GM19025 (cell line): ENCODE measurements around the gene ATXN2L.
"Not testable (repeated sequence)": the region's sequence is repeated elsewhere in the genome, so short reads cannot be mapped to it uniquely, and the experiment has no call there.

Experiments used
- ATAC-seq: cut with Tn5 transposase; IDR thresholded peaks from one replicate; pipeline ENCODE4 v1.9.1; 2021; ENCODE audit warnings: mild to moderate bottlenecking, low read depth, moderate library complexity; ENCODE audit not compliant: unreplicated experiment

The ATXN2L gene

DNA sequence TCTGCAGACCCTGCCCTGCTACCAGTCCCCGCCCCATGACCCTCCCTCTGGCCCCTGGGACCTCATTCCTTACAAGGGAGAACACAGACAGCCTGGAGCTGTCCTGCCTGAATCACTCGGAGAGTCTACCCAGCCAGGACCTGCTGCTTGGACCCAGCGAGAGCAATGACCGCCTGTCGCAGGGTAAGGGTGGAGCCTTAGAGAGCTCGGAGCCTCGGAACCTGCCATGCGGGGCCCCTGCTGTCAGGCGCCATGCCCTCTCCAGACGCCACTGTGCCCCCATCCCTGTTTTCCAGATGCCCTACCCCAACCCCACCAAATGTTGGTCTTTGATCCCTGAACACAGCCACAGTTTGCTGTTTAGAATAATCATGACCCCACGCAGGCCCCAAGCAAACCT is 46.4 kb downstream of the ATXN2L start:
- ATAC-seq = no peak

DNA sequence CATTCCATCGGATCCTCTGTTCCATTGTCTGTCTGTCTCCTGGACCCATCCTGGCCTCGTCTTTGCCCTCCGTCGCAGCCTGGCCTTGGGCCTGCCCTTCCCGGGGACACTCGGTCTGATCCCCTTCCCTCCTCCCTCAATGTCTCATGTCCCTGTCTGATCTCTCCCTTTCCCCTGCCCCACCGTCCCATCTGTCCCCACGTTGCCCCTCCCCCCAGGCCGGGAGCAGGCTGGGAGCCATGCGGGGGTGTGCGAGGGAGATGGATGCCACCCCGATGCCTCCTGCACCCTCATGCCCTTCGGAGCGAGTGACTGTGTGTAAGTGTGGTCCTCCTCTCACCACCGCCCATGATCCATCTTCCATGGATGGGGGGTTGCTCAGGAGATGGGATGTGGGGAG is 50.2 kb downstream of the ATXN2L start:
- no peak for ATAC-seq

DNA sequence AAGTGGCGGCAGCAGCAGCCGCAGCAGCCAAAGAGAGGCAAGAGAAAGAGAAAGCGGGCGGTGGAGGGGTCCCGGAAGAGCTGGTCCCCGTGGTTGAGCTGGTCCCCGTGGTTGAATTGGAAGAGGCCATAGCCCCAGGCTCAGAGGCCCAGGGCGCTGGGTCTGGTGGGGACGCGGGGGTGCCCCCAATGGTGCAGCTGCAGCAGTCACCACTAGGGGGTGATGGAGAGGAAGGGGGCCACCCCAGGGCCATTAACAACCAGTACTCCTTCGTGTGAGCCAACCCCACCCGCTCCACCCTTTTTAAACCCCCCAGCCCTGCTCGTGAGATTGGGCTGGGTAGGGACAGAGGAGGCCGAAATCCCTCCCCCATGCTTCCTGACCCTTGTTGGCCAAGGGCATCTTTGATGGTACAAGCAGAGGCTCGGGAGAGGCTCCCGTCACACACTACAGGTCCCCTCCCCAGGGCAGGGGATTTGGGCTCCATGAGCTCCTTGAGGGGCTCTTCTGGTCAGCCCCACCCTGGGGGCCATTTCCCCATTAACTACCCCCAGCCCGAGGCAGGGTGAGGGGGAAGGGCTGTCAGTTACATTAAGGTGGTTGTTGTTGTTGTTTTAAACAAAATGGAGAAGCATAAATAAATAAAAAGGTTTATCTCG is 50.9 kb downstream of the ATXN2L start:
- ATAC-seq = no peak

DNA sequence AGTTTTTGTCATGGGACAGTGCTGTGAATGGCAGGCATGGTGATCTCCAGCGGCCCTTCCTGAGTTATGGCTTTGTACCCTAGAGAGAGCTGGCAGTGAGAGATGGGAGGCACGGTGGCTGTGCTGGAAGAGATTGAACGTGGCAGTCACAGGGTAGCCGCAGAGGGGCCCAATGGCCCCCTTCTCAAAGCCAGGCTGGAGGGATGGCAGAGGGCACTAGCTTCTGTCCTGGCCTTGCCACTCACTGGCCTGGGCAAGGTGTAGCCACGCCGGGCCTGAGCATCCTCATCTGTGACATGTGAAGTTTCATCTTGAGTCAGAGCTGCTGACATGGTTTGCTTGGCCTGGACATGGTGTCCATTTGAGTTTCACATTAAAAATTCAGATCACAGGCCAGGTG is 51.6 kb downstream of the ATXN2L start:
- ATAC-seq = no peak

DNA sequence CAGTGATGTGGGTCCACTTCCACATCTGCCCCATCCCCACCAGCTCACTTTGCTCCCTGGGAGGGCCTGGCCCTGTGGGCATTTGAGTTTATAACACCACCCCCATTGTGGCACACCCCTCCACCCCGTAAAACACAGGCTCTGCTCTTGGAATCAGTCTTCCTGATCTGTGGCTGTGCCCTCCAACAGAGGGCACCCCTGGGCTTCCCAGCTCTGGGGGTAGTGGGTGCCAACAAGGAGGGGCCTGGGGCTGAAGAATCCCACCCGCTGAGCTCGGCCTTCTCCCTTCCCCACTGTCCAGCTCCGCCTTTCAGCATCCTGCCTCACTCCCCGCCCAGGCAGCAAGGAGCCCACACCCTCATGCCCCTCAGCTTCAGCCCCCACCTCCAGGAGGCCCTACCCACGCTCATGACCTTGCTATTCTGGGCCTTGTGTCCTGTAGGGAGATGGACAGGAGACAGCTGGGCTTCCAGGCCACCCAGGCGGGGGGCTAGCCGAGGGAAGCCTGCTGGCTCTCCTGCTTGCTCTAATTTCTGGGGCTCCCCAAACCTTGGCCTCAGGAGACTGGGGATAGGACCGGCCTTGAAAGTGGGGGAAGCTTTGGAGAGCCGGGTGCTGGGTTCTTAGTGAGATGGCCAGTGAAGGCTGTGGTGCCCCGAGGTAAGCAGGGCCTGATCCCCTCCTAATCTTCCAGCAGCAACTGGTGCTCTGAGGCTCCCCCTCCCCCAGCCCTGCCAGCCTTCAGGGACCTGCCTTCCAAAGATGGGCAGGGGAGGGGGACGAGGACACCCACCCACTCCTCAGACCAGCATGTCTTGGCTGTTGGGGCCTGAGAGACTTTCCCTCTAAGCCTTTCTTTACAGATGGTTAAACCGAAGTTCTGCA is 52.6 kb downstream of the ATXN2L start:
- no peak for ATAC-seq

DNA sequence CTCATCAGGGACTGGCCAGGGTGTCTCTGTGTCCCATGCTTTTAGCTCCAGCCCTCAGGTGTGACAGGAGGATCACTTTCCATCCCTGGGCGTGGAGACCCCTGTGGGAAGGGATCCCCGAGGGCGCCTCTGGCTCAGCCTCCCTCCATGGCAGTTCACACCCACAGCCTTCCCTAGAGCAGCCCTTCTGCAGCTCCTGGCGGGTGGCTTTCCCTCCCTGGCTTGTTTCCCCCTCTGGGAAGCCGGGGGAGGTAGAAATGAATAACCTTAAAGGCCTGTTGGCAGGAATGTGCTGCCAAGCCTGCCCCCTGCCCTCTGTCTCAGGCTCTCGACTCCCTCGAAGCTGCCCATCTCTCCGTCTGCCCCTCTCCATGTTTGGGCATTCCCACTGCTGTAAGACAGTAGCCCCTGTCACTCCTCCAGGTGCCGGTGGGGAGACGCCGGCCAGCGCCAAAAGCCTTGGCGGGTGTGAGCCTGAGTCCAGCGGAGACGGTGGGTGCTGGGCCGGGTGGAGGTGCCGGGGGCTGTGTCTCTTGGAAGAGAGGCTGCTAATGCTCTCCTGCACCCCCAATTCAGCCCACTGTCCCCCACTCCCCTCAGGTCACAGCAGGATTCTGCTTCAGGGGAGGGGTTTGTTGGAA is 53.3 kb downstream of the ATXN2L start:
- no peak for ATAC-seq

DNA sequence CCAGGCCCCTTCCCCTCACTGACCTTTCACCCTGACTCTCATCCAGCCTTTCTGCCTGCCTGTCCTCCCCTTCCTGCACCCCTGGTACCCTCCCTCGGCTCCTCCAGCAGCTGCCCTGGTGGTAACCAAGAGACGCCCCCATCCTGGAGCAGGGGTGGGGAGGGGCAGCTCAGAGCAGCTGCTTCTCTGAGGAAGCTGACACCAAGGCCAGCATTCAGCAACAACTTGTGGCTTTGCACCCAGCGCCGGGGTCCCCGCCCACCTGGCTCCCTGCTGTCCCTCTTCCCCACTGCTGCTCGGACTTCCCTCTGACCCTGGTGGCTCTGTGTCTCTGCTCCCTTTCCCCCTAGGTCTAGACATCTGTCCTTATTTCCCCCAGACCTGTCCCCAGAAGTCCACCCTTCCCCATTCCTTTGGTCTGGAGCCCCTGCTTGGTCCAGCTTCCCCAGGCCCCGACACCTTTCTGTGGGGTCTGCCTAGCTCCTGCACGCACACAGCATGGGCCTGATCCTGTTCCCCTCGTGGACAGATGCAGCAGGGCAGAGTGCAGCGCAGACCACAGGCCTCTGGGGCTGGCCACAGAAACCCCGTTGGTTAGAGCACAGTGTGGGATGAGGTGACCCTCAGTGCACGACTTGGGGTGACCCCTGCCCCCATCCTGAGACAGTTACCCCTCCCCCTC is 54.3 kb downstream of the ATXN2L start:
- ATAC-seq = no peak

DNA sequence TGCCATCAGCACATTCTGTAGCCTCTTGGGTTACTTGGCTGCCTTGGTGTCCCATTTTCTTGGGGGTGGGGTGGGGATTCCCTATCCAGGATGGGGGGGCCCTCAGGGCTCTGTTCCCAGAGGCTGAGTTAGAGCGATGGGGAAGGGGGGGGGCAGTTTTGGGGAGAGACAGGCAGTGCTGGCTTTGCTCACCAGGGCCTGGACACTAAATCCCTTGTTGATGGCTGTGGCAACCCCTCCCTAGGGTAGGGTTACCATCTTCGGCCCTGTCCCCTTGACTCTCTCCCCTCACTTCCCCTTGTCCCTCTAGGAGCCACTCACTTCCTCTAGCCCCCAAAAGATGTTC is 54.8 kb downstream of the ATXN2L start:
- no peak for ATAC-seq

DNA sequence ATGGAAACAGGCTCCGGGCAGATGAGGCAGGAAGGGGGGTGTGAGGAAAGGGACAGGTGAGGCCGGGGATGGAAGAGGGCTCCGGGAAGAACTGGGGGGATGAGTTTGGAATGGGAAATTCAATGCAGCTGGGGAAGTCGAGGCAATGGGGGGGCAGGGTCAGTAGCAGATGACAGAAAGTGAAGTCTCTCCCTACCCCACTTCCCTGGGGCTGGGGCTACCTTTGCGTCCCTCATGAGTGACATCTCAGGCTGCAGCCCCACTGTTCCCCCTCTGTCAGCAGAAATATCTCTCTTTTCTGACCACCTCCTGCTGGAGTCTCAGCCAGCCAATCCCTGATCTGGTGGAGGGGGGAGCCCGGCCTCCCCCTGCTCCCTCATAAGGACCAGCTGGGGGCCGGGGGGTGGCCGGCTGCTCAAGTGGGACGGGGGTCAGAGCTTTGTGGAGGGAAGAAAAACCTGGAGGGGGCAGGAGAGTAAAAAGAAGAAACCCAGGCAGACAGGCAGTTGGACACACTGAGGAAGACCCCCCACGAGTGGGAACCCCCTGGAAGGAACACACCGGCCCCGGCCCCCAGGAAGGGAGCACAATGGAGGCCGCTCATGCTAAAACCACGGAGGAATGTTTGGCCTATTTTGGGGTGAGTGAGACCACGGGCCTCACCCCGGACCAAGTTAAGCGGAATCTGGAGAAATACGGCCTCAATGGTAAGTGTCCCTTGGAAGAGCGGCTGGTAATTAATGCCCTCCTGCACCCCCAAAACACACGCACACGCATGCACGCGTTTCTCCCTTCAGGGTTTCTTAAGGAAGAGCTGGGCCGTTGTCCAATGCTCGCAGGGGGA is 55.5 kb downstream of the ATXN2L start, which contains the start of gene ATP2A1:
TSS of gene ATP2A1 (plus strand) at position 406 of the 844 bp plus-strand sequence. CDS start at position 590, 184 bp downstream.
- no peak for ATAC-seq

DNA sequence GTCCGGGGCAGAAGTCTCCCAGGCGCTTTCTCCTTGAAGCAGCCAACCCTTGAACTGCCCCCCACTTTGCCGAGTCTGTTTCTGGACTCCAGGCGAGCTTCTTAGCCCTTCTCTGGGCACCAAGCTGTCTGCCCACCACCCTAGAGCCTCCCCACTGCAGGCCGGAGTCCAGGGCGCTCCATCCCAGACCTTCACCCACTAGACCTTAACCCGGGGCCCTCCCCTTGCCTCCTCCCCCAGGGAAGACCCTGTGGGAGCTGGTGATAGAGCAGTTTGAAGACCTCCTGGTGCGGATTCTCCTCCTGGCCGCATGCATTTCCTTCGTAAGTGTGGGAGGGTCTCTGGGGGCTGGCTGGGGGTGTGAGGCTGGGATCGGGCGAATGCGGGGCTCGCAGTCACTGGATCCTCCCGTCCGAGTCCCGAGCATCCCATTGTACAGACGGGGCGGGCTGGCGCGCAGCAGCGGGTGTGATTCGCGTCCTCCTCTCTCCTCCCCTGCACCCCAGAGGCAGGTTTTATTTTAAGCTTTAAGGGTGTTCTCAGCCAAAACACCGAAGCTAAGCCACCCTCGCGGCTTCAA is 56.6 kb downstream of the ATXN2L start:
- ATAC-seq = peak; percentile 34

DNA sequence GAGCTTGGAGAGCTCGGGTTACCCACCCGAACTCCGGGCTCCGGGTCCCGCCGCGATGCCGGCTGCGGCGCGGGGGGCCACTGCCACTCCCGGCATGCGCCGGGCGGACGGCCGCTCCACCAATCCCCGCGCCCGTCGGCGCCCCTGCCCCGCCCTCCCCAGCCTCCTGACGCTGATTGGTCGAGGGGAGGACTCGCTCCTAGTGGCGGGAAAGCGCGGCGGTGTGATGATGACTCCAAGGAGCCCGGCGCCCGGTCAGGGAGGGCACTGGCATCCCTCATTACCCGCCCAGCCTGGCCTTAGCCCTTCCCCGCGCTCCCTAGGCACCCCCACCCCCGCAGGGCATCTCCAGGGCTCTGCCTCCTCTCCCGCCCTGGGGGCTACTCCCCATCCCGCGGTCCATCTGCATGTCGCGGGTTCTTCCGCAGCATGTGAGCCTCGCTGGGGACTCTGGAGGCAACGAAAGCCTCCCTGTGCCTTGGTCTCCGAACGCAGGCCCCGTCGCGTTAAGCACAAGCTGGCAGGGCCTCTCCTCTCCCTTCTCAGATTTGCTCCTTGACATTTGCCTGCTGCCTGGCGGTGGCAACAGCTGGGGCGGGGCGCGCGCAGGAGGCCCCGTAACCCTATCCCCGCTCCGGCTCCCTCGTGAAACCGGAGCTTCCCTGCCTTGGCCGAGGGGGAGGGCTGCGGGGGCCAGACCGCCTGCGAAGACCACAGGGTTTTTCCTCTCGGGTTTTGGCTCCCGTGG is 57.2 kb downstream of the ATXN2L start:
- peak; percentile 93 for ATAC-seq

DNA sequence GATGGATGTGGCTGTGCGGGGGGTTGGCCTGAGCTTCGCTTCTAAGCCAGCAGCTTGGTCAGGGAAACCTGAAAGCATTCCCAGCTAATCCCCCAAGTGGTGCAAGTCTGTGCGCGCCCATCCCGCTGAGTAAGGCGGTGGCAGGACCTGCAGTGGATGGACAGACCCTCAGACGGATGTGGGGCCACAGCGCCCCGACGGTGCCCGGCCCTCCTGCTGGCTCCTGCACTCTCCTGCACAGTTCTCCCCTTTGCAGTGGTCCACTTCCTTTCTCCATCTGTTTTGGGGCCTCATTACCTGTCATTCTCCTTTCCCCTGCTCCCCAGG is 57.8 kb downstream of the ATXN2L start:
- no peak for ATAC-seq

DNA sequence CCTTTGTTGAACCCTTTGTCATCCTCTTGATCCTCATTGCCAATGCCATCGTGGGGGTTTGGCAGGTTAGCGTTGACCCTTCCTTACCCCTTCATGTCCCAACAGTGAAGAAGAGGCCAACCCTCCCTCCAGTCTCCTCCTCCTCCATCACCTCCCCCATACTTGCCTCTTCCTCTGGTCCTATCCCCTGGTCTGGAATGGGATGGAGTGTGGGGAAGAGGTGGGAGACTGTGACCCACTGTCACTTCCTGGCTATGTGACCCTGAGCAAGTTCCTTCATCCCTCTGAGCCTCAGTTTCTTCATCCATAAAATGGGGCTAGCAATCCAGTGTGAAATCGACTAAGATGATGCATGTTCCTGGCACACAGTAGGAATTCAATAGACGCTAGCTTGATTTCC is 58.2 kb downstream of the ATXN2L start:
- no peak for ATAC-seq

DNA sequence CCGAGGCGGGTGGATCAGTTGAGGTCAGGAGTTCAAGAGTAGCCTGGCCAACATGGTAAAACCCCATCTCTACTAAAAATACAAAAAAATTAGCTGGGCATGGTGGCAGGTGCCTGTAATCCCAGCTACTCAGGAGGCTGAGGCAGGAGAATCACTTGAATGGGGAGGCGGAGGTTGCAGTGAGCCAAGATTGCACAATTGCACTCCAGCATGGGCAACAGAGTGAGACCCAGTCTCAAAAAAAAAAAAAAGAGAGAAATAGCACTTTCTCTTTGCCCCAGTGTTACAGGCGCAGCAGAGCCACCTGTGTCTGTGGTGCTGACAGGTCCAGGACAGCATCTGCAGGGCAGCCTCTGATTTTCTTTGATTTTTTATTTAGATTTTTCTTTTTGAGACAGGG is 58.8 kb downstream of the ATXN2L start:
- ATAC-seq = not testable (repeated sequence)

DNA sequence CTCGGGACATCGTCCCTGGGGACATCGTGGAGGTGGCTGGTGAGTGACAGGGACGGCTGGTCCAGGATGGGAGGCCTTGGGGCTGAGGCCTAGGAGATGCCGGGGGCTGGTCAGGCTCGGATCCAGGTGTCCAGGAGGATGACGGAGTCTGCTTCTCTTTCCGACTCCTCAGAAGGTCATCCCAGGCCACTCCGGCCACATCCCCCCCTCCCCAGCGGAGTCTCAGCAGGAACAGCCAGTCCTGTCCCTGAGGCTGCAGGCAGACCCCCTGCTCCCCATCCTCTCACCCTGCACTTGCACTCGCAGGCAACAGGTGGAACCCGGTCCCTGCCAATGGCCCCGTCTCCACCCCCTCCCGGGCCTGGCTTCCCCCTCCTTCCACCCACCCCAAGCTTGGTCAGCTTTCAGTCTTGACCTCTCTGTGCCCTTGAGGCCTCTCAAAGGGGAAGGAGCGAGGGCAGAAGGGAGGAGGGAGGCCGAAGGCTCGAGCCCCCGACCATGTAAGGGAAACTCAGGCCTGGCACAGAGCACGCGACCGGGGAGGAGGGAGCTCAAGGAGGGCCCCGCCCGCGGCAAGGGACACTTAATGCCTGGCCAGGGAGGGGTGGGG is 59.9 kb downstream of the ATXN2L start:
- ATAC-seq = no peak

DNA sequence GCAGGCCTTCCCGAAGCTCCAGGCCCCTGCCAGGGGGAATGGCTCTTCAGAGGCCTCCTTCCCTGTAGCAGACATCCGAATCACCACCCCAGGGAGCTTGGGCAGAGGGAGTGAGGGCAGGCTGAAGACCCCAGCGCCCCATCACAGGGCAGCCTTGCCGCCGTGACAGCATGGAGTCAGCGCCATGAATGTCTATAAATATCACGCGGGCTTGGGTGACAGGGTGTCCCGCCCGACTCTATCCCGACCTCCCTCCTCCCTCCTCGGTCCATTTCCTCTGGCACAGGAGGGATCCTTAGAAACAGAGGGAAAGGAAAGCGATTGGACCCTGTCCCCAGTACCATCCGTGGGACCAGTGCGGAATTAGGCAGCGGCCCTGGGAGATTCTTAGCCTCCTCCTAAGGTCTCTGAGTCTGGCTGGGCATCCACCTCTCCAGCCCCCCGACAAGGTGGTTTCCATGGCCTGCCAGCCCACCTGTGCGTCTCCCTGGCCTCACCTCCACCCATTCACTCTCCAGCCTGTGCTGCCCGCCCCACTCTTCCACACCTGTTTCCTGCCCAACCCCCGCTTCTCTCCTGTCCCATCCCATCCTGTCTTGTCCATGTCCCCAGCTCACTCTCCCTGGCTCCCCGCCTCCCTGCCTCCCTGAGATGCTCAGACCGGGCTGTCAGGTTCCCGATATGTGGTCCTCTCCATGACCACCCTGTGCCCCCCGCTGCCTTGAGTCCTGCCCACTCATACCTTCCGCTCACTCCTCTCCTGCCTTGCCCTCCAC is 60.6 kb downstream of the ATXN2L start:
- no peak for ATAC-seq

DNA sequence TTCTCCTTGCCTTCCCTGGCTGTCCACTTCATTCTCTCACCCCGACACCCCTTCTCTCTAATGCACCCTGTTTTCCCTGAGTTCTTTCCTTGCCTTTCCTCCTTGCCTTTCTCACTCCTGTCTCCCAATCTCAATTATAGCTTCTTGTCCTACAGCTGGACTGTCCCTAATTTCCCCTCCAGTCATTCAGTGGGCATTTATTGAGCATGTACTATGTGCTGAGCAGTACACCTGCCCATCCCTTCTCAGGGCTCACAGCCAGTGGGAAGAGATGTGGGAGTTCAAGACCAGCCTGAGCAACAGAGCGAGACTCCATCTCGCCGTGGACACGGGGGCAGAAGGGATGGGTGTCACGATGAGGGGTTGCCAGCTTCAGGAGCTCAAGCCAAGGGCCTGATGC is 61.2 kb downstream of the ATXN2L start:
- ATAC-seq = no peak
